Measurements from ENCODE around the gene AKT1S1.
A peak's percentile ranks its signal among the peaks of the same experiment; 100 is the strongest.

The AKT1S1 gene

GRCh38 chr19:49877879-49878743 is 956 bp upstream of the AKT1S1 start:
- DNase-seq (ENCODE audit: insufficient read length, low spot score) (peak; percentile 99), FAIRE-seq (no peak)
- TF ChIP-seq POLR2A (IDR thresholded peaks at IDR 0.05; ENCODE audit: low read depth, low read length) (peak; percentile 6), TAF1 (IDR thresholded peaks at IDR 0.05; ENCODE audit: low read depth, low read length) (no peak)

- DNase-seq (ENCODE audit: insufficient read length, low spot score) (peak; percentile 66), FAIRE-seq (peak; percentile 100)
- TF ChIP-seq POLR2AphosphoS5 (IDR thresholded peaks at IDR 0.05; ENCODE audit: low read depth, low read length) (peak; percentile 50), SPI1 (IDR thresholded peaks at IDR 0.05; ENCODE audit: low read depth, low read length) (no peak), POLR2A (IDR thresholded peaks at IDR 0.05; ENCODE audit: low read depth, low read length) (peak; percentile 70)
These were observed 634 bp downstream of the AKT1S1 start for GRCh38 chr19:49876422-49877019.

GRCh38 chr19:49875857-49876421 is 1.2 kb downstream of the AKT1S1 start:
- DNase-seq (ENCODE audit: insufficient read length, low spot score): no peak
- FAIRE-seq: no peak
- TF ChIP-seq POLR2AphosphoS5 (IDR thresholded peaks at IDR 0.05; ENCODE audit: low read depth, low read length): no peak; the same call in 1 of the 2 replicates
- TF ChIP-seq POLR2A (IDR thresholded peaks at IDR 0.05; ENCODE audit: low read depth, low read length): peak; percentile 2; the same call in 1 of the 2 replicates
- TF ChIP-seq POU2F2 (IDR thresholded peaks at IDR 0.05; ENCODE audit: low read depth, low read length): no peak
- no peak for TF ChIP-seq PAX5 (IDR thresholded peaks at IDR 0.05; ENCODE audit: insufficient read depth, low read length, severe bottlenecking)
- TF ChIP-seq SPI1 (IDR thresholded peaks at IDR 0.05; ENCODE audit: low read depth, low read length): peak; percentile 55
- TF ChIP-seq TAF1 (IDR thresholded peaks at IDR 0.05; ENCODE audit: low read depth, low read length): no peak

GRCh38 chr19:49875177-49875576 is 2.0 kb downstream of the AKT1S1 start:
- TF ChIP-seq POU2F2 (IDR thresholded peaks at IDR 0.05; ENCODE audit: low read depth, low read length) (no peak), POLR2AphosphoS5 (IDR thresholded peaks at IDR 0.05; ENCODE audit: low read depth, low read length) (no peak), TAF1 (IDR thresholded peaks at IDR 0.05; ENCODE audit: low read depth, low read length) (no peak), PAX5 (IDR thresholded peaks at IDR 0.05; ENCODE audit: insufficient read depth, low read length, severe bottlenecking) (no peak), SPI1 (IDR thresholded peaks at IDR 0.05; ENCODE audit: low read depth, low read length) (no peak), POLR2A (IDR thresholded peaks at IDR 0.05; ENCODE audit: low read depth, low read length) (no peak)
- FAIRE-seq: peak; percentile 5
- DNase-seq (ENCODE audit: insufficient read length, low spot score): no peak

- no peak for DNase-seq (ENCODE audit: insufficient read length, low spot score)
- TF ChIP-seq SPI1 (IDR thresholded peaks at IDR 0.05; ENCODE audit: low read depth, low read length): no peak
- TF ChIP-seq TAF1 (IDR thresholded peaks at IDR 0.05; ENCODE audit: low read depth, low read length): no peak
- FAIRE-seq: no peak
These were observed 2.5 kb downstream of the AKT1S1 start for GRCh38 chr19:49874503-49875157.

- DNase-seq (ENCODE audit: insufficient read length, low spot score) (no peak), FAIRE-seq (no peak)
- TF ChIP-seq POLR2AphosphoS5 (IDR thresholded peaks at IDR 0.05; ENCODE audit: low read depth, low read length): no peak
- TF ChIP-seq POLR2A (IDR thresholded peaks at IDR 0.05; ENCODE audit: low read depth, low read length): no peak
- TF ChIP-seq TAF1 (IDR thresholded peaks at IDR 0.05; ENCODE audit: low read depth, low read length): no peak
- TF ChIP-seq POU2F2 (IDR thresholded peaks at IDR 0.05; ENCODE audit: low read depth, low read length): no peak
- TF ChIP-seq PAX5 (IDR thresholded peaks at IDR 0.05; ENCODE audit: insufficient read depth, low read length, severe bottlenecking): no peak
- TF ChIP-seq SPI1 (IDR thresholded peaks at IDR 0.05; ENCODE audit: low read depth, low read length): no peak
These were observed 3.3 kb downstream of the AKT1S1 start for GRCh38 chr19:49873834-49874233.

GRCh38 chr19:49873129-49873521 is 4.0 kb downstream of the AKT1S1 start:
- no peak for FAIRE-seq

GRCh38 chr19:49872245-49873128 is 4.7 kb downstream of the AKT1S1 start:
- FAIRE-seq (no peak), DNase-seq (ENCODE audit: insufficient read length, low spot score) (no peak)
- TF ChIP-seq SPI1 (IDR thresholded peaks at IDR 0.05; ENCODE audit: low read depth, low read length): no peak
- TF ChIP-seq TAF1 (IDR thresholded peaks at IDR 0.05; ENCODE audit: low read depth, low read length): no peak
- no peak for TF ChIP-seq POU2F2 (IDR thresholded peaks at IDR 0.05; ENCODE audit: low read depth, low read length)
- TF ChIP-seq POLR2AphosphoS5 (IDR thresholded peaks at IDR 0.05; ENCODE audit: low read depth, low read length): no peak
- TF ChIP-seq PAX5 (IDR thresholded peaks at IDR 0.05; ENCODE audit: insufficient read depth, low read length, severe bottlenecking): no peak
- TF ChIP-seq POLR2A (IDR thresholded peaks at IDR 0.05; ENCODE audit: low read depth, low read length): no peak

More at GRCh38 chr19:49873129-49873521, 4.0 kb downstream of the AKT1S1 start:
- TF ChIP-seq PAX5 (IDR thresholded peaks at IDR 0.05; ENCODE audit: insufficient read depth, low read length, severe bottlenecking) (no peak), TAF1 (IDR thresholded peaks at IDR 0.05; ENCODE audit: low read depth, low read length) (no peak), POU2F2 (IDR thresholded peaks at IDR 0.05; ENCODE audit: low read depth, low read length) (no peak), SPI1 (IDR thresholded peaks at IDR 0.05; ENCODE audit: low read depth, low read length) (no peak), POLR2AphosphoS5 (IDR thresholded peaks at IDR 0.05; ENCODE audit: low read depth, low read length) (no peak), POLR2A (IDR thresholded peaks at IDR 0.05; ENCODE audit: low read depth, low read length) (no peak)
- no peak for DNase-seq (ENCODE audit: insufficient read length, low spot score)

All from GM12891 (cell line).